KMS-11 (cell line): Measurements from ENCODE around the gene JMJD6.

Source experiments
- H2AFZ ChIP-seq: fragments of 200-600 bp; sonication (generic); 2 replicates; pipeline ENCODE4 v1.6.1; 2016; ENCODE audit warnings: antibody characterized with exemption, mixed run types, low read depth
- H3K27ac ChIP-seq: fragments of 200-600 bp; sonication (generic); 2 replicates; pipeline ENCODE4 v1.6.1; 2016; ENCODE audit warnings: mild to moderate bottlenecking, mixed run types
- H3K27me3 ChIP-seq: fragments of 200-600 bp; sonication (generic); 2 replicates; pipeline ENCODE4 v1.6.1; 2017; ENCODE audit warnings: mild to moderate bottlenecking, low read depth, mixed run types, moderate library complexity; ENCODE audit not compliant: insufficient read depth
- H3K36me3 ChIP-seq: fragments of 200-600 bp; sonication (generic); 2 replicates; pipeline ENCODE4 v1.6.1; 2017; ENCODE audit warnings: mild to moderate bottlenecking, mixed run types; ENCODE audit not compliant: insufficient read depth
- H3K4me1 ChIP-seq: fragments of 200-600 bp; sonication (generic); 2 replicates; pipeline ENCODE4 v1.6.1; 2016; ENCODE audit warnings: mild to moderate bottlenecking, low read depth, mixed run types; ENCODE audit not compliant: poor library complexity, severe bottlenecking
- H3K4me2 ChIP-seq: fragments of 200-600 bp; sonication (generic); 2 replicates; pipeline ENCODE4 v1.7.0; 2016; ENCODE audit warnings: mild to moderate bottlenecking, mixed run types
- H3K4me3 ChIP-seq: fragments of 200-600 bp; sonication (generic); IDR thresholded peaks from 2 replicates; pipeline ENCODE4 v1.6.1; 2017; ENCODE audit warnings: low read depth, low read length, mixed read lengths; ENCODE audit not compliant: insufficient read depth
- H3K79me2 ChIP-seq: fragments of 200-600 bp; sonication (generic); 2 replicates; pipeline ENCODE4 v1.6.1; 2016; ENCODE audit warnings: low read depth, mixed run types; ENCODE audit not compliant: insufficient read depth
- H3K9ac ChIP-seq: fragments of 200-600 bp; sonication (generic); 2 replicates; pipeline ENCODE4 v1.6.1; 2016; ENCODE audit warnings: mild to moderate bottlenecking, mixed run types
- H4K20me1 ChIP-seq: fragments of 200-600 bp; sonication (generic); 2 replicates; pipeline ENCODE4 v1.6.1; 2016; ENCODE audit warnings: mild to moderate bottlenecking, mixed run types; ENCODE audit not compliant: insufficient read depth
- CTCF ChIP-seq: fragments of 200-600 bp; sonication (generic); conservative IDR thresholded peaks from 2 replicates; pipeline ENCODE4 v1.6.1; 2017; ENCODE audit warnings: low read depth, mild to moderate bottlenecking, antibody characterized with exemption, low read length, moderate library complexity, mixed read lengths

JMJD6 gene

GRCh38 chr17:76679239-76679638 is 47.2 kb downstream of the JMJD6 start:
- H3K4me3 ChIP-seq, result no peak overlapping the region
- H3K27ac ChIP-seq, result no peak overlapping the region
- H3K4me2 ChIP-seq, result no peak overlapping the region
- H3K9ac ChIP-seq, result no peak overlapping the region
- H3K79me2 ChIP-seq, result no peaks in the 10 kb centered on the region
- no peak for TF ChIP-seq CTCF
- H2AFZ ChIP-seq, result no peak overlapping the region
- no peaks in the 10 kb centered on the region for H3K36me3 ChIP-seq
- H3K4me1 ChIP-seq, result peaks cover 32% of the 10 kb centered on the region
- no peaks in the 10 kb centered on the region for H4K20me1 ChIP-seq
- no peaks in the 10 kb centered on the region; the same call in 1 of the 2 replicates for H3K27me3 ChIP-seq

GRCh38 chr17:76678330-76678729 is 48.1 kb downstream of the JMJD6 start:
- H2AFZ ChIP-seq, result no peak overlapping the region
- H4K20me1 ChIP-seq, result no peaks in the 10 kb centered on the region
- no peak overlapping the region for H3K27ac ChIP-seq
- H3K36me3 ChIP-seq, result no peaks in the 10 kb centered on the region
- H3K4me3 ChIP-seq, result no peak overlapping the region
- no peaks in the 10 kb centered on the region; the same call in 1 of the 2 replicates for H3K27me3 ChIP-seq
- peaks cover 28% of the 10 kb centered on the region for H3K4me1 ChIP-seq
- no peak for TF ChIP-seq CTCF
- H3K9ac ChIP-seq, result no peak overlapping the region
- H3K4me2 ChIP-seq, result no peak overlapping the region
- H3K79me2 ChIP-seq, result no peaks in the 10 kb centered on the region

- peaks cover 28% of the 10 kb centered on the region for H3K4me1 ChIP-seq
- no peaks in the 10 kb centered on the region for H3K36me3 ChIP-seq
- no peak for TF ChIP-seq CTCF
- no peak overlapping the region for H2AFZ ChIP-seq
- no peaks in the 10 kb centered on the region for H4K20me1 ChIP-seq
- H3K27ac ChIP-seq, result no peak overlapping the region
- no peak overlapping the region for H3K4me2 ChIP-seq
- no peaks in the 10 kb centered on the region; the same call in 1 of the 2 replicates for H3K27me3 ChIP-seq
- H3K9ac ChIP-seq, result no peak overlapping the region
- no peak overlapping the region for H3K4me3 ChIP-seq
- H3K79me2 ChIP-seq, result no peaks in the 10 kb centered on the region
These were observed 49.0 kb downstream of the JMJD6 start for GRCh38 chr17:76677406-76677805.

GRCh38 chr17:76676629-76677028 is 49.8 kb downstream of the JMJD6 start:
- no peak overlapping the region for H3K27ac ChIP-seq
- H3K27me3 ChIP-seq, result no peaks in the 10 kb centered on the region; the same call in 1 of the 2 replicates
- H2AFZ ChIP-seq, result no peak overlapping the region
- H3K36me3 ChIP-seq, result no peaks in the 10 kb centered on the region
- no peak overlapping the region for H3K4me3 ChIP-seq
- no peak overlapping the region for H3K9ac ChIP-seq
- TF ChIP-seq CTCF, result no peak
- H4K20me1 ChIP-seq, result no peaks in the 10 kb centered on the region
- no peaks in the 10 kb centered on the region for H3K79me2 ChIP-seq
- H3K4me2 ChIP-seq, result no peak overlapping the region
- H3K4me1 ChIP-seq, result peaks cover 22% of the 10 kb centered on the region
